SU-DHL-6 (cell line): Measurements from ENCODE around the gene GABRB3.

ENCODE experiments used
- H2AFZ ChIP-seq: fragments of 200-600 bp; sonication (generic); 2 replicates; pipeline ENCODE4 v1.6.1; 2014; ENCODE audit warnings: low read depth, mild to moderate bottlenecking, moderate library complexity, mixed read lengths, antibody characterized with exemption, low read length; ENCODE audit not compliant: severe bottlenecking
- H3F3A ChIP-seq: fragments of 200-600 bp; shearing (Covaris generic); 2 replicates; pipeline ENCODE4 v1.6.0; 2016; ENCODE audit warnings: antibody characterized with exemption, mild to moderate bottlenecking; ENCODE audit not compliant: insufficient read depth
- H3K27ac ChIP-seq: fragments of 200-600 bp; sonication (generic); 2 replicates; pipeline ENCODE4 v1.5.1; 2016; ENCODE audit warnings: low read depth, mild to moderate bottlenecking, low read length, moderate library complexity, mixed read lengths
- H3K27me3 ChIP-seq: fragments of 200-600 bp; sonication (generic), shearing (Covaris generic); 2 replicates; pipeline ENCODE4 v1.6.0; 2014; ENCODE audit warnings: mild to moderate bottlenecking, low read length
- H3K36me3 ChIP-seq: fragments of 200-600 bp; sonication (generic); 2 replicates; pipeline ENCODE4 v1.6.1; 2014; ENCODE audit warnings: mild to moderate bottlenecking, low read length, mixed read lengths
- H3K4me2 ChIP-seq: fragments of 300-600, 200-600 bp; shearing (Covaris generic), sonication (generic); 2 replicates; pipeline ENCODE4 v1.6.0; 2014; ENCODE audit warnings: low read length, low read depth, mild to moderate bottlenecking; ENCODE audit not compliant: poor library complexity, severe bottlenecking
- H3K4me3 ChIP-seq: fragments of 200-600 bp; sonication (generic); 2 replicates; pipeline ENCODE4 v1.5.1; 2014; ENCODE audit warnings: antibody characterized with exemption, low read length, mild to moderate bottlenecking, mixed read lengths; ENCODE audit not compliant: insufficient read depth, poor library complexity, severe bottlenecking
- H3K79me2 ChIP-seq: fragments of 200-600 bp; sonication (generic); 2 replicates; pipeline ENCODE4 v1.6.1; 2014; ENCODE audit warnings: mild to moderate bottlenecking, low read length, moderate library complexity; ENCODE audit not compliant: insufficient read depth
- H3K9ac ChIP-seq: fragments of 200-600 bp; sonication (generic); 2 replicates; pipeline ENCODE4 v1.7.0; 2014; ENCODE audit warnings: mild to moderate bottlenecking, low read length
- H3K9me2 ChIP-seq: fragments of 200-600 bp; sonication (generic); replicated peaks from 2 replicates; pipeline ENCODE4 v1.6.1; 2014; ENCODE audit warnings: low read length; ENCODE audit not compliant: insufficient read depth
- H3K9me3 ChIP-seq: fragments of 200-600 bp; sonication (generic); 2 replicates; pipeline ENCODE4 v1.6.1; 2014; ENCODE audit warnings: low read length, mixed read lengths; ENCODE audit not compliant: insufficient read depth
- H4K20me1 ChIP-seq: fragments of 200-600 bp; sonication (generic); 2 replicates; pipeline ENCODE4 v1.6.1; 2014; ENCODE audit warnings: low read depth, mild to moderate bottlenecking, antibody characterized with exemption, low read length, moderate library complexity, mixed read lengths
- CTCF ChIP-seq: fragments of 200-600 bp; sonication (generic); IDR thresholded peaks from one replicate; pipeline ENCODE4 v1.5.1; 2017; ENCODE audit warnings: antibody characterized with exemption, mild to moderate bottlenecking, low read length, moderate library complexity; ENCODE audit not compliant: insufficient read depth, poor library complexity, severe bottlenecking
- EZH2phosphoT487 ChIP-seq: fragments of 200-600 bp; sonication (generic), shearing (Covaris generic); conservative IDR thresholded peaks from 2 replicates; pipeline ENCODE4 v1.6.1; 2018; ENCODE audit warnings: mild to moderate bottlenecking, antibody characterized with exemption, low read length, moderate library complexity, mixed read lengths

GABRB3 gene

GRCh38 chr15:26690778-26691177 lies 82.1 kb downstream of the GABRB3 start:
- Histone ChIP-seq H3K9ac (no peak overlapping the region), H3K4me2 (no peak overlapping the region), H3K79me2 (no peaks in the 10 kb centered on the region), H3K27me3 (no peaks in the 10 kb centered on the region), H3K4me3 (no peak overlapping the region), H3K9me2 (no peaks in the 10 kb centered on the region), H3K27ac (no peak overlapping the region), H2AFZ (no peak overlapping the region), H3K9me3 (no peaks in the 10 kb centered on the region), H3F3A (no peaks in the 10 kb centered on the region), H3K36me3 (no peaks in the 10 kb centered on the region; the same call in 1 of the 2 replicates), H4K20me1 (no peaks in the 10 kb centered on the region)
- no peak for TF ChIP-seq CTCF
- no peak for TF ChIP-seq EZH2phosphoT487

GRCh38 chr15:26689462-26689861 lies 83.4 kb downstream of the GABRB3 start:
- H3K27me3 ChIP-seq = no peaks in the 10 kb centered on the region
- H3K9me2 ChIP-seq = no peaks in the 10 kb centered on the region
- H2AFZ ChIP-seq = no peak overlapping the region
- TF ChIP-seq EZH2phosphoT487 = no peak
- TF ChIP-seq CTCF = no peak
- no peaks in the 10 kb centered on the region for H4K20me1 ChIP-seq
- no peaks in the 10 kb centered on the region; the same call in 1 of the 2 replicates for H3K36me3 ChIP-seq
- no peak overlapping the region for H3K4me3 ChIP-seq
- no peaks in the 10 kb centered on the region for H3K79me2 ChIP-seq
- no peak overlapping the region for H3K9ac ChIP-seq
- H3K9me3 ChIP-seq = no peaks in the 10 kb centered on the region
- H3K27ac ChIP-seq = no peak overlapping the region
- no peak overlapping the region for H3K4me2 ChIP-seq
- no peaks in the 10 kb centered on the region for H3F3A ChIP-seq

GRCh38 chr15:26686547-26687187 lies 86.2 kb downstream of the GABRB3 start:
- TF ChIP-seq EZH2phosphoT487 = no peak
- TF ChIP-seq CTCF = no peak
- H3K27me3 ChIP-seq = no peaks in the 10 kb centered on the region
- H3K27ac ChIP-seq = no peak overlapping the region
- H3F3A ChIP-seq = no peaks in the 10 kb centered on the region
- no peaks in the 10 kb centered on the region for H3K9me3 ChIP-seq
- H3K79me2 ChIP-seq = no peaks in the 10 kb centered on the region
- no peak overlapping the region for H3K4me2 ChIP-seq
- H2AFZ ChIP-seq = no peak overlapping the region
- H3K4me3 ChIP-seq = no peak overlapping the region
- no peaks in the 10 kb centered on the region for H3K36me3 ChIP-seq
- H4K20me1 ChIP-seq = no peaks in the 10 kb centered on the region
- no peaks in the 10 kb centered on the region for H3K9me2 ChIP-seq
- H3K9ac ChIP-seq = no peak overlapping the region
